GM12875 (cell line): ENCODE data around the gene TRIM45.
A peak's percentile ranks its signal among the peaks of the same experiment; 100 is the strongest.

Experiments
- H3K4me3 ChIP-seq: one replicate; pipeline ENCODE4 v1.5.1; 2011; ENCODE audit warnings: low read depth, low read length, control low read depth
- TF ChIP-seq, protein P1 (sequence below): IDR thresholded peaks from 2 replicates; pipeline ENCODE4 v1.5.1; 2011; ENCODE audit warnings: low read depth, mild to moderate bottlenecking, control low read depth, inconsistent platforms, low read length, moderate library complexity, borderline replicate concordance; ENCODE audit not compliant: insufficient read depth

The TRIM45 gene, protein sequence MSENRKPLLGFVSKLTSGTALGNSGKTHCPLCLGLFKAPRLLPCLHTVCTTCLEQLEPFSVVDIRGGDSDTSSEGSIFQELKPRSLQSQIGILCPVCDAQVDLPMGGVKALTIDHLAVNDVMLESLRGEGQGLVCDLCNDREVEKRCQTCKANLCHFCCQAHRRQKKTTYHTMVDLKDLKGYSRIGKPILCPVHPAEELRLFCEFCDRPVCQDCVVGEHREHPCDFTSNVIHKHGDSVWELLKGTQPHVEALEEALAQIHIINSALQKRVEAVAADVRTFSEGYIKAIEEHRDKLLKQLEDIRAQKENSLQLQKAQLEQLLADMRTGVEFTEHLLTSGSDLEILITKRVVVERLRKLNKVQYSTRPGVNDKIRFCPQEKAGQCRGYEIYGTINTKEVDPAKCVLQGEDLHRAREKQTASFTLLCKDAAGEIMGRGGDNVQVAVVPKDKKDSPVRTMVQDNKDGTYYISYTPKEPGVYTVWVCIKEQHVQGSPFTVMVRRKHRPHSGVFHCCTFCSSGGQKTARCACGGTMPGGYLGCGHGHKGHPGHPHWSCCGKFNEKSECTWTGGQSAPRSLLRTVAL

DNA sequence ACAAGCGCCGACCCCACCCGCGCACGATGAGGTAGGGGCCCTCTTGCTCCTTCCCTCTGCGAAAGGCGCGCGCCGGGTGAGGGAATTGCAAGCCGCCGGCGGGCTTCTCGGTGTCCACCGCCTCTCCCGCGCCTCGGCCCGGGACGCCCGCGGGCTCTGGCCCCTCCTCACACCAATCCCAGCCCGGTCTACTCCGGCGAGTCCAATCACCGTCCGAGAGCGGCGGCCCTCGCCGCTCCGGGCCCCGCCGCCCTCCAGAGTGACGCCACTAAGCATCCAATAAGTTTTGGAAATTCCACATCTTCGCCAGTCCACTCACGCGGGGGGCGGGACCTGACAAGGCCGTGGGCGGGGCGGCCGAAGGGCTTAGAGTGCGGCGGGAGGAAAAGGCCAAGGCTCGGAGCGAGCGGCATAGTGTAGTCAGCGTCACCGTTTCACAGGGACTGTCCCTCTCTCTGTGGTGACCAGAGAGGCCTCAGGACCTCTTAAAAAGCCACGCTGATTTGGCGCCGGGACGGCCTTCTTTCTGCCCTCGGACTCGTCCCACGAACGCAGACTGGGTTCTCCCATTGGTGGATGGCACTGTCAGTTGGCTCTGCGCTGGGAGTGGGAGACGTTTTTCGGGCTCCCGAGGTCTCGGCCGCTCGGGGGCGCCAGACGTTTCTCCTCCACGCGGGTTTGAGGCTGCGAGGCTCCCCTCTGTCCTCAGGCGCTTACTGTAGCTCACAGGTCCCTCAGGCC lies at the start of gene TRIM45:
Gene TRIM45 (minus strand): TSS at position 161 of the 741 bp plus-strand sequence. CDS start 548 bp downstream, outside the sequence.
- TF ChIP-seq, protein P1, sequence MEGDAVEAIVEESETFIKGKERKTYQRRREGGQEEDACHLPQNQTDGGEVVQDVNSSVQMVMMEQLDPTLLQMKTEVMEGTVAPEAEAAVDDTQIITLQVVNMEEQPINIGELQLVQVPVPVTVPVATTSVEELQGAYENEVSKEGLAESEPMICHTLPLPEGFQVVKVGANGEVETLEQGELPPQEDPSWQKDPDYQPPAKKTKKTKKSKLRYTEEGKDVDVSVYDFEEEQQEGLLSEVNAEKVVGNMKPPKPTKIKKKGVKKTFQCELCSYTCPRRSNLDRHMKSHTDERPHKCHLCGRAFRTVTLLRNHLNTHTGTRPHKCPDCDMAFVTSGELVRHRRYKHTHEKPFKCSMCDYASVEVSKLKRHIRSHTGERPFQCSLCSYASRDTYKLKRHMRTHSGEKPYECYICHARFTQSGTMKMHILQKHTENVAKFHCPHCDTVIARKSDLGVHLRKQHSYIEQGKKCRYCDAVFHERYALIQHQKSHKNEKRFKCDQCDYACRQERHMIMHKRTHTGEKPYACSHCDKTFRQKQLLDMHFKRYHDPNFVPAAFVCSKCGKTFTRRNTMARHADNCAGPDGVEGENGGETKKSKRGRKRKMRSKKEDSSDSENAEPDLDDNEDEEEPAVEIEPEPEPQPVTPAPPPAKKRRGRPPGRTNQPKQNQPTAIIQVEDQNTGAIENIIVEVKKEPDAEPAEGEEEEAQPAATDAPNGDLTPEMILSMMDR, result peak; percentile 78
- H3K4me3 ChIP-seq, result peak within 1 kb of the TSS; percentile 71

DNA sequence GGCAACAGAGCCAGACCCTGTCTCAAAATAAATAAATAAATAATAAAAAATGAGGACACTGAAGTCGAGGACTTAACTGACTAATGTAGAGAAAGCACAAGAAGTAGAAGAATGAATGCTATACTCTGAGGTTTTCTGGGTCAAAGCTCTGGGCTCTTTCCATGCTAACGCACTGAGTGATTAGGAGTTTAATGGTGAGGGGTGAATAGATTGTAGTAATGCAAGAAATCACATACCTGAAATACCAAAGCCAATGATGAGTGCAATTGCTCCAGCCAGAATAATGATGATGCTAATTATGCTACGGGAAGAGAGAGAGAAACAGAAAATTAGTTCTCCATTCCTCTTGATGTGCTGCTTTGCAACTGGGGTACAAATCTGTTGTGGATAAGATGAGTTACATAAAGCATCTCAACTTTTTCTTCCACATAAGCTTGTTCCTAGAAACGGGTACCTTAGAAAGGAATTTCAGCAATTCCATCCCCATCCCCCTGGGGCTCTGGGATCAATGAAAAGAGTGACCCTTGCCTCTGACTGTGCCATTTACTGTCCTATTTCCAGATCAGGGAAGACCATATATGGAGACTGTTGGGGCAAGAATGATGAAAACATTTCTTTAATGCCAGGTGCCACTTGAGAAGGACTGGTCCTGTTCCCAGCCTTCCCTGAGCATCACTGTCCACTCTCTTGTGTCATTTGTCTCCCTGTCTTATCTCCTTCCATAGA lies 48.5 kb upstream of the TRIM45 start:
- TF ChIP-seq, protein P1, result no peak

DNA sequence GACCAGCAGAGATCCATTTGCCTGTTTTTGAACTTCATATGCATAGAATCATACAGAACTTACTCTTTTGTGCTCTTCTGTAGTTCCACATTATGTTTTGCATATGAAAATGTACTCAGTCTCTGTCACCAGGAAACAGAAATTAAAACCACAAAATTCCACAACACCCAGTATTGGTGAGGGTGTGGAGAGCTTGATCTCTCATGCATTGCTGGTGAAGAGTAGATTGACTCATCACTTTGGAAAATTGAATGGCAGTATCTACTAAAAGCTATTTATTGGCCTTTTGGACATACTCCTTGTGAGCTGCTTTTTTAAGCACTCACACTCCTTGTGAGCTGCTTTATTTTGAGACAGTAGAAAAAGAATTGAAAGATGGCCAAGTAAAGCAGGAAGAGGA lies 45.9 kb upstream of the TRIM45 start:
- TF ChIP-seq, protein P1, result no peak
- no peak overlapping the region for H3K4me3 ChIP-seq

More for the DNA sequence above, 48.5 kb upstream of the TRIM45 start:
- no peak overlapping the region for H3K4me3 ChIP-seq

DNA sequence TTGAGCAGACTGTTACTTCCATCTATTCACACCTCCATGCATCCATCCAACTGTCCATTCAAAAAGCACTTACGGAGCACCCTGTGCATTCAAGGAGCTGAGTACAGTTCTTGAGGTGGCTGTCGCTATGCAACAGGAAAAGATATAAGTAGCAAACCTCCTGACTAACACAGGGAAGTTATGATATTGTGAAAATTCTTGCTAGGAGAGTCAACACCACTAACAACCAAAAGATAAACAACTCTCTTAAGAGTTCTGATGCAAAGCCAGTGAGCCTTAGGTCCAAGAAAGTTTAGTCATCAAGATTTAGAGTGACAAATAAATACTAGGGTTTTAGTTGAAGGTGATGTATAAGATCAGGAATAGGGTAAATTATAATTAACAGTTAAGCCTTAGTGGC lies 44.5 kb upstream of the TRIM45 start:
- TF ChIP-seq, protein P1, result no peak
- no peak overlapping the region for H3K4me3 ChIP-seq

DNA sequence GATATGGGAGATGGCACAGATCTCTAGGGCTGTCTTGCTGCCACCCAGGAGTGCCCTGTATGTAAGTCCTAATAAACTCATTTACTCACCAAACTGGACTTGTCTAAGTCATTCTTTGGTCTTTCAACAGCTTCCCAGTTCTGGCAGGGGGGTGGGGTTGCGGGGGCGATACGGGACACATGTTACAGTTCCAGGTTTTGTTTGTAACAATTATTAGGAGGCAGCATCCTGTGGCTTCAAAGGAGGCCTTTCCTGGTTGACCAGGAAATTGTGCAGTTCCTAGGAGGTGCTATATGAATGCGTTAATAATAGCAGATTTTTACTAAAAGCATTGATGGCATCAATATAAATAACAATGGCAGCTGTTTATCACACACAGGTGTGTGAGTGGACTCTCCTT lies 42.7 kb upstream of the TRIM45 start:
- TF ChIP-seq, protein P1, result no peak
- H3K4me3 ChIP-seq, result no peak overlapping the region

DNA sequence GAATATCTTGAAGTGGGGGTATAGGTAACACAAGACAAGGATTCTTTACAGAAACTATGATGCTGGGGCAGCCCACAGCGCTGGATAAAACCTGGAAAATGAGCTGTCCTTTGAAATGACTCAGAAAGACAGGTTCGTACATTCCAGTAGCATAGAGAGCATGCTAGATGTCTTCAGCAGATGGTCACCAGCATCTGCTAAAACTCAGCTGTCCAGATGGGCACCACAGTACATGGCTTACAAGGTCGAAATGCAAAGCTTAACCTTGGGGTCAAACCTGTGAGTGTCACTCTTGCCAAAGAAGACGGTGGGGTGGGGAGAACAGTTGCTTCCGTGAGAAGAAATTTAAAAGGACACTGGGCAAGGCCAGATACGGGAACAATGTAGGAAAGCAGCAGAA lies 41.3 kb upstream of the TRIM45 start:
- TF ChIP-seq, protein P1, result no peak

More for the DNA sequence above, 41.3 kb upstream of the TRIM45 start:
- H3K4me3 ChIP-seq, result no peak overlapping the region
